ENCODE measurements around the gene RXYLT1.
"Not testable (repeated sequence)": the region's sequence is repeated elsewhere in the genome, so short reads cannot be mapped to it uniquely, and the experiment has no call there.

DNA sequence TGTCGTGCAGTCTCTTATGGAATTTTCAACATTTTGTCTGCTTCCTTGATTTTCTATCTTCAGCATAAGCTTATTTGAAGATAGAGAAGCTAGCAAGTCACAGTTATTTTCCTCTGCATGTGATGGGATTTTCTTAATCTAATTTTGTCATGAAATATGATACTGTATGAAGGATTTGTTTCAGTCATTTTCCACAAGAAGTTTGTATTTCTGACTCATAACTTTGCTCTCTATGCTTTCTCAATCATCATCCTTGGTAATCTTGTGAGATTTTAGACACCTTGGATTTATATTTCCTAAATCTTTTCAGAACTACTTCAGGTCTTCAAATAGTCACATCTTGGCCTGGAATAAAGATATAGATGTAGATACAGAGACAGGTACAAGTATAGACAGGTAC is 38.3 kb upstream of the RXYLT1 start:
- not testable (repeated sequence) for TF ChIP-seq POLR2A (IDR thresholded peaks at IDR 0.05)
- TF ChIP-seq, protein P1, sequence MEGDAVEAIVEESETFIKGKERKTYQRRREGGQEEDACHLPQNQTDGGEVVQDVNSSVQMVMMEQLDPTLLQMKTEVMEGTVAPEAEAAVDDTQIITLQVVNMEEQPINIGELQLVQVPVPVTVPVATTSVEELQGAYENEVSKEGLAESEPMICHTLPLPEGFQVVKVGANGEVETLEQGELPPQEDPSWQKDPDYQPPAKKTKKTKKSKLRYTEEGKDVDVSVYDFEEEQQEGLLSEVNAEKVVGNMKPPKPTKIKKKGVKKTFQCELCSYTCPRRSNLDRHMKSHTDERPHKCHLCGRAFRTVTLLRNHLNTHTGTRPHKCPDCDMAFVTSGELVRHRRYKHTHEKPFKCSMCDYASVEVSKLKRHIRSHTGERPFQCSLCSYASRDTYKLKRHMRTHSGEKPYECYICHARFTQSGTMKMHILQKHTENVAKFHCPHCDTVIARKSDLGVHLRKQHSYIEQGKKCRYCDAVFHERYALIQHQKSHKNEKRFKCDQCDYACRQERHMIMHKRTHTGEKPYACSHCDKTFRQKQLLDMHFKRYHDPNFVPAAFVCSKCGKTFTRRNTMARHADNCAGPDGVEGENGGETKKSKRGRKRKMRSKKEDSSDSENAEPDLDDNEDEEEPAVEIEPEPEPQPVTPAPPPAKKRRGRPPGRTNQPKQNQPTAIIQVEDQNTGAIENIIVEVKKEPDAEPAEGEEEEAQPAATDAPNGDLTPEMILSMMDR (IDR thresholded peaks at IDR 0.05), result not testable (repeated sequence)

Measured in heart left ventricle (tissue), 13 donors.